ENCODE results near the gene KAT6B.

Gene KAT6B

GRCh38 chr10:74930965-74931364 is 104.6 kb downstream of the KAT6B start:
- Histone ChIP-seq H3K27me3 (ENCODE audit: control insufficient read depth, insufficient read depth, low read length) (no peaks in the 10 kb centered on the region), H3K27ac (no peak overlapping the region), H3K36me3 (ENCODE audit: control insufficient read depth, insufficient read depth, low read length) (no peaks in the 10 kb centered on the region), H3K4me3 (ENCODE audit: low read depth, low read length) (no peak overlapping the region), H3K4me2 (ENCODE audit: low read length) (no peak overlapping the region), H3K4me1 (peaks cover 9% of the 10 kb centered on the region), H3K9me3 (ENCODE audit: control insufficient read depth, low read length) (no peaks in the 10 kb centered on the region), H3K79me2 (peaks cover 19% of the 10 kb centered on the region), H3K9ac (no peak overlapping the region), H2AFZ (no peak overlapping the region)
- TF ChIP-seq CTCF (IDR thresholded peaks at IDR 0.05) = no peak

GRCh38 chr10:74932648-74933047 is 106.2 kb downstream of the KAT6B start:
- Histone ChIP-seq H3K79me2 (peaks cover 16% of the 10 kb centered on the region), H3K4me1 (peaks cover 9% of the 10 kb centered on the region), H3K27me3 (ENCODE audit: control insufficient read depth, insufficient read depth, low read length) (no peaks in the 10 kb centered on the region), H3K9ac (no peak overlapping the region), H2AFZ (no peak overlapping the region), H3K4me3 (ENCODE audit: low read depth, low read length) (no peak overlapping the region), H3K27ac (no peak overlapping the region), H3K4me2 (ENCODE audit: low read length) (no peak overlapping the region), H3K9me3 (ENCODE audit: control insufficient read depth, low read length) (no peaks in the 10 kb centered on the region), H3K36me3 (ENCODE audit: control insufficient read depth, insufficient read depth, low read length) (no peaks in the 10 kb centered on the region)
- TF ChIP-seq CTCF (IDR thresholded peaks at IDR 0.05) = no peak

- no peak for TF ChIP-seq CTCF (IDR thresholded peaks at IDR 0.05)
Measured at GRCh38 chr10:74934100-74934812, 107.9 kb downstream of the KAT6B start.

GRCh38 chr10:74936577-74937265 is 110.3 kb downstream of the KAT6B start:
- TF ChIP-seq CTCF (IDR thresholded peaks at IDR 0.05) = no peak
- peaks cover 41% of the 10 kb centered on the region for H3K79me2 ChIP-seq
- H3K27me3 ChIP-seq (ENCODE audit: control insufficient read depth, insufficient read depth, low read length) = no peaks in the 10 kb centered on the region
- H3K4me2 ChIP-seq (ENCODE audit: low read length) = peak overlapping the region; percentile 47
- peaks cover 11% of the 10 kb centered on the region for H3K4me1 ChIP-seq
- no peak overlapping the region for H3K9ac ChIP-seq
- no peaks in the 10 kb centered on the region for H3K9me3 ChIP-seq (ENCODE audit: control insufficient read depth, low read length)
- no peak overlapping the region for H2AFZ ChIP-seq
- H3K36me3 ChIP-seq (ENCODE audit: control insufficient read depth, insufficient read depth, low read length) = no peaks in the 10 kb centered on the region
- no peak overlapping the region for H3K4me3 ChIP-seq (ENCODE audit: low read depth, low read length)
- H3K27ac ChIP-seq = no peak overlapping the region

More at GRCh38 chr10:74934100-74934812, 107.9 kb downstream of the KAT6B start:
- Histone ChIP-seq H3K9ac (no peak overlapping the region), H3K27me3 (ENCODE audit: control insufficient read depth, insufficient read depth, low read length) (no peaks in the 10 kb centered on the region), H3K4me3 (ENCODE audit: low read depth, low read length) (no peak overlapping the region), H2AFZ (no peak overlapping the region), H3K36me3 (ENCODE audit: control insufficient read depth, insufficient read depth, low read length) (no peaks in the 10 kb centered on the region), H3K4me1 (peaks cover 11% of the 10 kb centered on the region), H3K4me2 (ENCODE audit: low read length) (no peak overlapping the region), H3K27ac (no peak overlapping the region), H3K9me3 (ENCODE audit: control insufficient read depth, low read length) (no peaks in the 10 kb centered on the region), H3K79me2 (peaks cover 30% of the 10 kb centered on the region)

All from parathyroid adenoma (tissue), 2 donors.